HG02981 (cell line): ENCODE results near the gene UBE2C.
"Not testable (repeated sequence)": the region's sequence is repeated elsewhere in the genome, so short reads cannot be mapped to it uniquely, and the experiment has no call there.

Experiments used
- ATAC-seq: cut with Tn5 transposase; IDR thresholded peaks from one replicate; pipeline ENCODE4 v1.9.1; 2021; ENCODE audit warnings: mild to moderate bottlenecking, moderate library complexity; ENCODE audit not compliant: unreplicated experiment

The UBE2C gene

DNA sequence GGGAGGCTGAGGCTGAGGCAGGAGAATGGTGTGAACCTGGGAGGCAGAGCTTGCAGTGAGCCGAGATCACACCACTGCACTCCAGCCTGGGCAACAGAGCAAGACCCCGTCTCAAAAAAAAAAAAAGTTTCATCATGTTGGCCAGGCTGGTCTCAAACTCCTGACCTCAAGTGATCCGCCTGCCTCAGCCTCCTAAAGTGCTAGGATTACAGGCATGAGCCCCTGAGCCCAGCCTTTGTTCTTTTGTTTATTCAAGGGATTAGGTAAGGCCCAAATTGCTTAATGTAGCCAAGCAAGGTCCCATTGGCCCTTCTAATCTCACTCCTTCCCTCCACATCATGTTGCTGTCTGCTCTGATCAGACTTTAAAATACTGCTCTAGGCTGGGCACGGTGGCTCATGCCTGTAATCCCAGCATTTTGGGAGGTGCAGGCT is 17.2 kb downstream of the UBE2C start:
- not testable (repeated sequence) for ATAC-seq

DNA sequence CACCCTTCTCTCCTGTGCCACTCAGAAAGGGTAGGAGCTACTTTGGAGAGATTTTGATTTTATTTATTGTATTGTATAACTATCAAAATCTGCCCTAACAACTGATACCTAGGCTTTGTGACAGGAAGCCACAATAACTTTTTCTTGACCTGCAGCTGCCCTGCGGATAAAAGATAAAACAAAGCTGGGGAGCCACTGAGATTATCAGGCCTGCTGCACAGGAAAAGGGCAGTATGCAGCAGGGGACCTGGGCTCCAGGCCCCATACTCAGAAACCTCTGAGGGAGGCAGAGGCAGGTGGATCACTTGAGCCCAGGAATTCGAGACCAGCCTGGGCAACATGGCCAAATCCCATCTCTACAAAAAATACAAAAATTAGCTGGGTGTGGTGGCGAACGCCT is 20.2 kb downstream of the UBE2C start:
- no peak for ATAC-seq

DNA sequence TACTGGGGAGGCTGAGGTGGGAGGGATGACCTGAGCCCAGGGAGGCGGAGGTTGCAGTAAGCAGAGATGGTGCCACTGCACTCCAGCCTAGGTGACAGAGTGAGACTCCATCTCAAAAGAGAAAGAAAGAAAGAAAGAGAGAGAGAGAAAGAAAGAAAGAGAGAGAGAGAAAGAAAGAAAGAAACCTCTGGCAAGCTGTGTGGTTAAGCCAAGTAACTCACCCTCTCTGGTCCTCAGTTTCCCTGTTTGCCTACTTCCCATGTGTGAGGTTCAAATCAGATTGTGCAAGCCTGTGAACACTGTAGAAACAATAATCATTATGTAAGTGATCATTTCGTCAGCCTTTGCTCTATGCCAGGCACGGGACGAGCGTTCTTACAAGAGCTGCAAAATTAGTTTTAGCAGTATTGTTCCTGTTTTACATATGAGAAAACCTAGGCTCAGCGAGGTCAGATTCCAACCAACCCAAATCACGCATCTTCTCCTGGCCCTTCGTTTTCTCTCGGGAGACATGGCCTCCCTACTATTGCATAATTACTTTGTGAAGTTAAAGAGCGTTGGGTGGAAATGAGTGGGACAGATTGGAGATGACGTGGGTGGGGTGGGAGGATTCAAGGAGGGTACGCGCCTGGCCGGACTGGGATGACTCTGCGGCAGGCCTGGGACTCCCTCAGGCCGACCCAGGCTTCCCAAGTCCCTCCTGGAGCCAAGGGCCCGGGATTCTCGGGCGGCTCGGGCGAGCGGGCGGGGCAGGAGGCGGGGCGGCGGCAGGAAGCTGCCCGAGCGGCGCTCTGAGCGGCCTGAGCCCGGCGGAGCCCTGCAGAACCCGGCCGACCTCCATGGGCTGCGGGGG is 20.8 kb downstream of the UBE2C start, which contains the start of gene SNX21:
Gene SNX21 (plus strand): TSS at position 770 of the 853 bp plus-strand sequence. CDS start 121 bp downstream, outside the sequence.
- ATAC-seq = no peak

DNA sequence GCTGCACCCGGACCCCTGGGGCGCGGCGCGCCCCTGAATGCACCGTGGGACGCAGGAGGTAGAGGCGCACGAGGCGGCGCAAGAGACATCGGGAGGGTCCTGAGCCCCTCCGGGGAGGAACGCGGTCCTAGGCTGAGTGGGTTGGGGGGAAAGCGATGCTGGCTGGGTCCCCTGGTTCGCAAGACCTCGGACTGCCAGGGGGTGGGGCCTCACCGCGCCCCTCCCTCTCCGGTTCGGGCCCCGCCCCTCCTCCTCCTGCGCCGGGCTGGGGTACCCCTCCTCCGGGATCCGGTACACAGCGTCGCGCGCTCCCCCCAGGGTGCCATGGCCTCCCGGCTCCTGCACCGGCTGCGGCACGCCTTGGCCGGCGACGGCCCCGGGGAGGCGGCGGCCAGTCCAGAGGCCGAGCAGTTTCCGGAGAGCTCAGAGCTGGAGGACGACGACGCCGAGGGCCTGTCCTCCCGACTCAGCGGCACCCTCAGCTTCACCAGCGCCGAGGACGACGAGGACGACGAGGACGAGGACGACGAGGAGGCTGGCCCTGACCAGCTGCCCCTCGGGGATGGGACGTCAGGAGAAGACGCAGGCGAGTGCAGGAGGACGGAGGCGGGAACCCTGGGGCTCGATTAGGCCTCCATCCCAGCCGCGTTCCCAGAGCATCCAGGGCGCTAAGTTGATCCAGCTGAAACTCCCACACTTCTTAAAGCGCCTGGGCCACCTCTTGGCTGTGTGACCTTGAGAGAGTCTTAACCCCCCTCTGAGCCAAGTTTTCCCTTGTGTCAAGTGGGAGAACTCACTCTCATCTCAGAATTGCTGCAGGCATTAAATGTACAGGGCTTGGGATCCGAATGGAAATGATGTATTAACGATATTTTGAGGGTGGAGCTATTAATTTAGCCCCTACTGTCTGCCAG is 21.7 kb downstream of the UBE2C start:
- no peak for ATAC-seq

DNA sequence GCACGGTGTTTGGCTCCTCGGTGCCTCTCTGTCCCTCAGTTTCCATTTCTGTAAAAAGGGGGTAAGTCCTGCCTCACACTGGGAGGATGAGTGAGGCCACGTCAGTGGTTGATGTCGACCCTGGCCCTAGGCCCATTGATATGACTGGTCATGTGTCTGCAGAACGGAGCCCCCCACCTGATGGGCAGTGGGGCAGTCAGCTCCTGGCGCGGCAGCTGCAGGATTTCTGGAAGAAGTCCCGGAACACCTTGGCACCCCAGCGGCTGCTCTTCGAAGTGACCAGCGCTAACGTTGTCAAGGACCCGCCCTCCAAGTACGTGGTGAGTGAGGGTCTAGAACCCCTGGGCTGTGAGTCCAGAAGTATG is 22.3 kb downstream of the UBE2C start:
- ATAC-seq = no peak

DNA sequence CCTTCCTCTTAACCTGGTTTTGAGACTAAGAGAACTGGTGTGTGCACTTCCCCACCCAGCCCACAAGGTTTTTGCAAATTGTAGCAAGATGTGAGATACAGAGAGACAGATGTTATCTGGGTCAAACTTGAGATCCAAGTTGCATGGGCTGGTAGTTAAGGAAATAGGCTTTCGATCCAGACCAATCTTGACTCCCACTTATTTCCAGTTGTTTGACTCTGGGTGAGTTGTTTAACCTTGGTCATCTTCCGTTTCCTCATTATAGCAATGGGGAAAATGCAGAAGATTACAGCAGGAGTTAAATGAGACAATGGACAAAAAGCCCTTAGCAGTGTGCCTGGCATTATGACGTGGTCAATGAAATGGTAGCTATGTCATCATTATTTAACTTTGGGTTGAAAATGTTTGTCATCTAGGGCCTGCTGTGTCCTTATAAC is 22.9 kb downstream of the UBE2C start:
- no peak for ATAC-seq

DNA sequence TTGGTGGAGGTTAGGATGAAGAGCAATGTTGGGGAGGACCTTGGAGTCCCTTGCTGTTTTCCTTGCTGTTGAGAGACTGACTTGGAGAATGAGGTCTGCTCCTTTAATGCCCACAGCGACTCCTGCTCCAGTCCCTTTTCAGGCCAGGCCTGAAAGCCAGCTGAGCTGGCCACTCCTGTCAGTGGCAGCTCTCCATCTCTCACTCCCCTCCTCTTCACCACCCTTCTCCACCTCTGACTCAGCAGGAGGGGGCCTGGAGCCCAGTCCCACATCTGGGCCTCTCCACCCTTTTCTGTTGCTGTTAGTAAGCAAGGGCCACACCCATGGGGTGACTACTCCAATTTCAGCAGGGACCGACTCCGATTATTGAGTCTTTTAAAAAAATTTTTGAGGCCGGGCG is 23.4 kb downstream of the UBE2C start:
- no peak for ATAC-seq

DNA sequence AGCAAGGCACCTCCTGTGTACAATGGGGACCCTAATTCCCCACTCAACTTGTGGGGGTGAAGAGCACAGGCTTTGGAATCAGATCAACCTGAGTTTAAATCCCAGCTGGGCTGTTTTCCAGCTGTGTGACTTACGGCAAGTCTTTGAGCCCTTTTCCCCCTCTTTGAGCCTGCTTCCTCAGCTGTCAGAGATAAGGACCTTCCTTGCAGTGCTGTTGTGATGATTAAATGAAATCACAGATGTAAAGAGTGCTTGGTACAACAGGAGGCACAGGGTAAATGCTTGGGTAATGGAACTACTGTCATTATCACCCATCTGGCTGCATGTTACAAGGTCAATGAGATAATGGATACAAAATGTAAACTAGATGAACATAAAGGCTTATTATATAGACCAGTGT is 24.4 kb downstream of the UBE2C start:
- ATAC-seq = no peak

DNA sequence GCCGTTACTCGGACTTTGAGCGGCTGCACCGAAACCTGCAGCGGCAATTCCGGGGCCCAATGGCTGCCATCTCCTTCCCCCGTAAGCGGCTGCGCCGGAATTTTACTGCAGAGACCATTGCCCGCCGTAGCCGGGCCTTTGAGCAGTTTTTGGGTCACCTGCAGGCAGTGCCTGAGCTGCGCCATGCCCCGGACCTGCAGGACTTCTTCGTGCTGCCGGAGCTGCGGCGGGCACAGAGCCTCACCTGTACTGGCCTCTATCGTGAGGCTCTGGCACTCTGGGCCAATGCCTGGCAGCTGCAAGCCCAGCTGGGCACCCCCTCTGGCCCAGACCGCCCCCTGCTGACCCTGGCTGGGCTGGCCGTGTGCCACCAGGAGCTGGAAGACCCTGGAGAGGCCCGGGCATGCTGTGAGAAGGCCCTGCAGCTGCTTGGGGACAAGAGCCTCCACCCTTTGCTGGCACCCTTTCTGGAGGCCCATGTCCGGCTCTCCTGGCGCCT is 28.3 kb downstream of the UBE2C start:
- ATAC-seq = no peak

DNA sequence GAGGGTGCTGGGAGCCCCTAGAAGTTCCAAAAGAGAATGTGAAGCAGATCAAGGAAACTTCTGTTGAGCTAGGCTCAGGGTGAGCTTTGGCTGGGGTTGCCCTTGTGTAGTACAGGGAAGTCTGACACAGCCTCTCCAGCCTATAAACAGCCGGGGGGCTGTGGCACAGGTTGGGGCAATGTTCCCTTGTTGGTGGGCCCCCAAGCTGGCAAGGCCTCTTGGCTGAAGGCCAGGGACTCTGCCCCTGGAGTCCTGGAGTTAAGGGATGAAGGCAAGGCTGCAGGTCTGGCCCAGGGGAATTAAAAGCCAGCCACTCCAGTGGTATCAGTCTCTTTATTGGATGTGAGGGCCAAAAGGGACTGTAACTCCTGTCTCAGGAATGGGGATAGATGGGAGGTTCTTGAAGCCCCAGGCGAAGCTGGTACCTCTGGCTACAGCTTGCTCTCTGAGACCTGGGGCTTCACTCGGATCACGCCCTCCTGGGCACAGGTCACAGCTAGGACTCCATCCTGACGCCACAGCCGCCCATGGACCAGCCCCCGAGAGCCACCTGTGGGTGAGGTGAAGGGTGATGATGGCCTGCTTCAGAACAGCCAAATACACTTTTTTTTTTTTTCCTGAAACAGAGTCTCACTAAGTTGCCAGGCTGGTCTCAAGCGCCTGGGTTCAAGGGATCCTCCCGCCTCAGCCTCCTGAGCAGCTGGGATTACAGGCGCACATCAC is 29.1 kb downstream of the UBE2C start:
- no peak for ATAC-seq

DNA sequence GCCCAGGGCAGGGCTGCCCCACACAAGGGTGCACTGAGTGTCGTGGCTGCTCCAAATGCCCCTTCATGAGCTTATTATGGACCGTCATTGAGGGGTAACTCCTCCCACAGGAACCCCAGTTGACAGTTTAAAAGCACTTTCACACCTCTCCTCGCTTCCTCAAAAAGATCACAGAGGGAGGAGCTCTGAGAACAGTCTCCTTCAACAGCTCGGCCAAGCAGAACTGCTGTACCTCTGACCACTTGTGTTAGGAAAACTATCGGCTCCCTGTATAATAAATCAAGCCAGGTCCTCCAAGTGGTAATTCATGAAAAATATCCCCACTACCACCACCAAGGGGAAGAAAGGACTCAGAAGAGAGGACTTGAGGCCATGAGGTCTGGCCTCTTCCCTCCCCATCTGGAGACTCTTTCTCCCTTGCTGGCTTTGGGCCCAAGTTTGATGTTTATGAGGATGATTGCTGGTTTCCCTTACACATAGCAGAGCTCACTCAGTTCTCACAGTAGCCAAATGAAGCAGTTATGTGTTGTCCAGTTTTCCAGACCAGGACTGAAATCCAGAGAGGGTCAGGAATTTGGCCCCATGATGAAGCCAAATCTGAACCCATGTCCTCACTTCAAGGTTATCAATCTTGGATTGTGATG is 29.8 kb downstream of the UBE2C start:
- no peak for ATAC-seq

DNA sequence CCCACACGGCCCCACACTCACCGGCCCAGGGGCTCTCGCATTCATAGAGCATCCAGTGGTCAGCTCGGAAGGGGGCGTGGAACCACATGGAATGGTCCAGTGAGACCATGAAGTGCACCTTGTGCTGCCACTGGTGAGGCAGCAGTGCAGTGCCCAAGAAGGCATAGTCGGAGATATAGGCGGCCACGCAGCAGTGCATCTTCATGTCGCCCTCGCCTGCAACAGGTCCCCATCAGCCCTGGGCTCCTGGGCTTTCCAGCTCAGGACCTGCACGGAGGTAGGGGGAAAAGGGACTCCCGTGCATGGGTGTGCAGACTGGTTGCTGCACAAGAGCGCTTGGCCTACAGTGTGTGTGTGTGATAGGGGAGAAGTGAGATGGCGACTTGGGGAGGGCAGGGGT is 31.1 kb downstream of the UBE2C start:
- no peak for ATAC-seq

DNA sequence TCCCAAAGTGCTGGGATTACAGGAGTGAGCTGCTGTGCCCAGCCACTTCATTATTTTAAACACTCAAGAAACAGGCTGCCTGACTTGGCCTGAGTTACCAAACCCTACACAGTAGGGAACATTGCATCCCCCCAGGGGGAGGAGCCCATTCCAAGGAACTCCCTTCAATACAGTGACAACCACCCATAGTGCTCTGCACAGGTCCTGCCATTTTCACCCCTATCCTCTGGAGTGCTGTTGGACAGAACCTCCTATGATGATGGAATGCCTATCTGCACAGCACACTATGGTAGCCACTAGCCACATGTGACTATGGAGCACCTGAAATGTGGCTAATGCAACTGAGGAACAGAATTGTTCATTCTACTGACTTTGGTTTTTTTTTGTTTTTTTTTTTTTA is 33.0 kb downstream of the UBE2C start:
- no peak for ATAC-seq

DNA sequence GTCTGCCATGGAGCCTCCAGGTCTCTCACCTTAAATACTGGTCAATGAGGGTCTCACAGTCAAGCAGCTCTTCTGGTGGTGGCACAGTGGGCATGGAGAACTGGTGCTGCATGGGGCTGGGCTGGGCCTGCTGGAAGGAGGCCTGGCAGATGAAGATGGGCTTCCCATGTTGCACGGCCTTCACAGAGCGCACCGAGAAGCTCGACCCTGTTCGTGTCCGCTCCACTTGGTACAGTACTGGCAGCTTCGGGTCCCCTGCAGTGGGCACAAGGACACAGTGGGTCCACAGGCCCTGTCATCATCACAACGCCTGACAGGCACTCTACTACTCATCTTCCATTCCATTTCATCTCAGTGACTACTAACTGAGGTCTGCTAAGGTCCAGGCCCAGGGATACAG is 36.0 kb downstream of the UBE2C start:
- no peak for ATAC-seq

DNA sequence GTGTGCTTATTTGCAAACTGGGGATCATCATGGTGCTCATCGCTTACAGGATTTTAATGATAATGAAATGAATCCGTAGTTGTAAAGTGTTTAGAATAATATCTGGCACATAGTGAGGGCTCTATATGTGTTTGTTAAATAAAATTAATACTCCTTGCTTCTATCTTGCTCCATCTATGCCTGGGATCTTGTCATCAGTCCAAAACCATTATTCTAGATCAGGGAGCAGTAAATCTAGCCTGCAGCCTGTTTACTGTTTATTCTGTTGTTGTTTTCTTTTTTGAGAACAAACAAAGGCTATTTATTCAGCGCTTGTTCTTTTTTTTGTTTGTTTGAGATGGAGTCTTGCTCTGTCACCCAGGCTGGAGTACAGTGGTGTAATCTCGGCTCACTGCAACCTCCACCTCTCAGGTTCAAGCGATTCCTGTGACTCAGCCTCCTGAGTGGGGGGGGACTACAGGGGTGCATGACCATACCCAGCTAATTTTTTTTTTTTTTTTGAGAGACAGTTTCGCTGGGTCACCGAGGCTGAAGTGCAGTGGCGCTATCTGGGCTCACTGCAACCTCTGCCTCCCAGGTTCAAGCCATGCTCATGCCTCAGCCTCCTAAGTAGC is 36.6 kb downstream of the UBE2C start:
- ATAC-seq = no peak

DNA sequence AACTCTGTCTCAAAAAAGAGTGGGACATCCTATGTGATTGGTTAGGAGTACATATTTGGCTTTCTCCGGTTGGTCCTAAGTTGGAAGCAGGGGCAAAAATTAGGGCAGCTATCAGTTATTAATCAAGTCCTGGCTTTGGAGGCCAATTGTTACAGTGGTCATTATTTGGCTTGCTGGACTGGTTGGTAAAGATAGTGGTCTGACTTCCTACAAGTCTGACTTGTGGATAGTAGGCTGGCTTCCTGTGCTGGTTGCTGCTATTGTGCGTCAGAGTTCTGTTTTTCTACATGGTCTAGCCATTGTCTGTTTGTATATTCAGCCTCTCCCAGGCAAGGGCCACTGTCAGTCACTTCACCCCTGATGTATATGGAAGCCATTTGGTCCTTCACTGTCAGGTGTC is 37.8 kb downstream of the UBE2C start:
- ATAC-seq = no peak

DNA sequence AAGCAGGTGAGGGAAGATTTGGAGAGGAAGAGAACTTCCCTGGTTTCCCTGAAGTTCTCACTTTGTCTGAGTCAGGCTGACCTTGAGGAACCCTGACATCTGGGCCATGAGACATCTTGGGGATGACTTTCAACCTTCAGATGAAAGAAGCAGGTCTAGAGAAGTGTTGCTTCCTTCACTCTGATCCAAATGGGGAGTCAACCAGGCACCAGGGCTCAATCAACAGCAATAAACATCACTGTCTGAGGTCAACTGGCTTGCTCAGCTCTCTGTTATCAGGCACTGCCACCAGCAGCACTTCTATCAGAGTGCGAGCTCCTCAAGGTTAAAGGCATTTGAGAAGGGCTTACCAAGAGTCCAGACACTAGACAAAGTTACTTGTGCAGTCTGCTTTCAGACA is 38.5 kb downstream of the UBE2C start:
- ATAC-seq = no peak

DNA sequence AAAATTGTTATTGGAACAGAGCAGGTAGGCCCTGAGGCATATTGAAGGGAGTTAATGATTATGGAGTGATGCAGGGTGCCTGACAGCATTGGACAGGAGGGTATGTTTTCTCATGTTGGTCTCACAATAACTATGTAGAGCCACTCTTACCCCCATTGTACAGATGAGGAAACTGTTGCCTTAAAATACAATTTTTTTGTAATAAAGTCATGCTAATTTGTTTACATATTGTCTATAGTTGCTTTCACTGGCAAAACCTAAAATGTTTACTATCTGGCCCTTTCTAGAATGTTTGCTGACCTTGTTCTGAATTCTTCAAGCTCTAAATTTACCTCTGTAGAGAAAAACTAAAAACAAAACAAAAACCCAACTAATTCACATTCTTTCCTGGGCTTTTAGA is 39.1 kb downstream of the UBE2C start:
- ATAC-seq = no peak

DNA sequence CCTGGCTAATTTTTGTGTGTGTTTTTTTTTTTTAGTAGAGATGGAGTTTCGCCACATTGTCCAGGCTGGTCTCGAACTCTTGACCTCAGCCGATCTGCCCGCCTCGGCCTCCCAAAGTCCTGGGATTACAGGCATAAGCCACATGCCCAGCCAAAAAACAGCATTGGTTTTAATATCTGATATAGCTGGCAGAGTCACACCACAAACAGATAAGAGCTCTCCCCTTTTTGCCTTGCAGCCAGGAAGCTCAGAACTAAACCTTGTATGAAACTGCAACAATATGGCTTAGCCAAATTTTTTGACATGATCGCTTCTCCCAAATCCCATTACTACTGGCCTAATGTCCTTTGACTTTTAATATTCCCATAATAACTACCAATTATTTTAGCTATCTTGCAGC is 39.9 kb downstream of the UBE2C start:
- ATAC-seq = no peak

DNA sequence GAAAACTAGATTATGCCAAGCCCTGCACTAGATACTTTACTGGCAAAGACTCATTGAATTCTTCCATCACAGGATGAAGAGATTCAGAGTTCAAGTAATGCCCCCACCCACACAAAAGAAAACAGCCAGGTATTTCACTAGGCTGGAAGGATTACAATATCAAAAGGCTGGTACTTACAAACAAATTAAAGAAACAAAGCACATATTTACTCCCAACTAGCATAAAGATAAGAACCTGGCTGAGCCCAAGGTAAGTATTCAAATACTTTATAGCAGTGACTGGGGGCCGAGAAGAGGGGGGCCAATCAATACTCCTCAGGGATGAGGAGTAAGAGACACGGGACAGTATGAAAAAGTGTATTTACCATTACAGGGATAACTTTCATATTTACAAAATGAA is 41.0 kb downstream of the UBE2C start:
- ATAC-seq = no peak
